Measurements from ENCODE around the gene KRTAP17-1. TPM values are rescaled to one million over a fixed set of nuclear protein-coding genes. Genes with fewer than 3 reads are reported as not detected.

KRTAP17-1 gene
- total RNA-seq, 1 donor from 2014 or later: not detected

- no peaks in the 10 kb centered on the region for H3K27me3 ChIP-seq (ENCODE audit: low read depth)
- no peaks in the 10 kb centered on the region for H3K9me3 ChIP-seq
- H3K36me3 ChIP-seq: no peaks in the 10 kb centered on the region
- TF ChIP-seq CTCF (IDR thresholded peaks at IDR 0.05): peak; percentile 60
- no peak overlapping the region for H3K4me3 ChIP-seq
- no peaks in the 10 kb centered on the region for H3K4me1 ChIP-seq
- intact Hi-C loops (cut with DNase I): no loop called here
- no peak for DNase-seq
- ATAC-seq: peak; percentile 43 to 64
- no peak overlapping the region for H3K27ac ChIP-seq
Observed at GRCh38 chr17:41329279-41329948, 13.9 kb upstream of the KRTAP17-1 start.

DNA sequence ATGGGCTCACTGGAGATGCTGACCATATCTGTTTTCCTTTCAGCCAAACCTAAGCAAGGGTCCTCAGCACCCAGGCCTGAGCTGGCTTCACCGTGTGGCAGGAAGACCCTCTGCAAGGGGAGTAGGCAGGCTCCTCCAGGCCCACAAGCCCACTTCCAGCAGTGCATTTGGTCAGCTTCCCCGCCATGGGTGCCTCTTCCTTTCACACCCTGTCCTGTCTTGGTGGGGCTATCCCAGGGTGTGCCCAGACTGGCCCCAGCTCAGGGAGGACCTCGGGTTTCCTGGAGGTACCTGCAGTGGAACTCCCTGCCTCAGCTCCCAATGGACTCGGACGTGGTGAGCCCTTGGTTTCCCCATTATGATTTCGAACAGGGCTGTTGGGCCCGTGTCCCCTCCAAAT is 12.7 kb upstream of the KRTAP17-1 start:
- DNase-seq (no peak), ATAC-seq (no peak)
- intact Hi-C loops (cut with DNase I): no loop called here
- H3K4me3 ChIP-seq: no peak overlapping the region
- TF ChIP-seq CTCF (IDR thresholded peaks at IDR 0.05): no peak
- no peaks in the 10 kb centered on the region for H3K36me3 ChIP-seq
- H3K9me3 ChIP-seq: no peaks in the 10 kb centered on the region
- no peak overlapping the region for H3K27ac ChIP-seq
- H3K27me3 ChIP-seq (ENCODE audit: low read depth): no peaks in the 10 kb centered on the region
- no peaks in the 10 kb centered on the region for H3K4me1 ChIP-seq

GRCh38 chr17:41327411-41328120 is 12.1 kb upstream of the KRTAP17-1 start:
- no peak for TF ChIP-seq CTCF (IDR thresholded peaks at IDR 0.05)

DNA sequence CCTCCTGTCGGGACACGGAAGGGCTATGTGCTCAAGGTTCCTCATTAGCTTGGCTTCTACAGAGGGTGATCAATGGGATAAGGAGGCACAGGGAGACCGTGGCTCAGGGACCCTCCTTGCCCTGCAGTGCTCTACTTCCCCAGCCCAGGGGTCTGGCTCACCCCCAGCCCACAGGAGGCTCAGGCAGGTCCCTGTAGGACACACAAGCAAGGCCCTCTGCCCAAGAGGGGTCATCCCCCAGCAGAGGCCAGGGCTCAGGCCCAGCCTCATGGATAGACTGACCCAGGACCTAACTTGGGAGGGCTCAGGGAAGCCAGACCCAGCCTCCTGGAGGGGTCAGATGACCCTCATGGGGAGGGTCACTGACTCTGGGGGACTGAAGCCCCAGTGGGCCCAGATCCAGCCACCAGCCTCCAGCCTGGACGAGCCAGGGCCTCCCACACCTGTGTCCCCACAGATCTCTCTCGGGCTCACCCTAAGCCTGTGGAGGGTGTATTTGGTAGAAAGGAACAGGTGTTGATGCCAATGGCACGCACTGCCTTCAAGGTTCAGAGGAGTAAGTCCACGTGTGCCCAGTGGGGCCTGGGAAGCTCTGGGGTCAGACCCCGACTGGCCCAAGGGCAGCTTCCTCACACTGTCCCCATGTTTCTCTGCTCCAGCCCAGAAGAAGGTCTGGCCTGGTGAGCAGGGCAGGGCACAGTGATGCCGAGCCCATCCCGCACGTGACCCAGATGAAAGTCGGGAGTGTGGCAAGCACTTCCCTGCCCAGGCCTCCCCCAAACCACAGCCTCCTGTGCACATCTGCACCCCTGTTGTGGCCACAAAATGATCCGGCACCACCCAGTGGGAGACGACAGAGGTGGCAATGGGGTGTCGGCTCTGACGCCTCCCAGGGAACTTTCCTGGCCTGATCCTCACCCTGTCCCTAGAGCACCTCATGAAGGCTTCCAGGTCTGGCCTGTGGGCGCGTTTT is 10.9 kb upstream of the KRTAP17-1 start:
- H3K27me3 ChIP-seq (ENCODE audit: low read depth): no peaks in the 10 kb centered on the region
- H3K27ac ChIP-seq: no peak overlapping the region
- intact Hi-C loops (cut with DNase I): no loop called here
- H3K36me3 ChIP-seq: no peaks in the 10 kb centered on the region
- no peaks in the 10 kb centered on the region for H3K9me3 ChIP-seq
- H3K4me1 ChIP-seq: no peaks in the 10 kb centered on the region
- H3K4me3 ChIP-seq: no peak overlapping the region
- DNase-seq: no peak
- TF ChIP-seq CTCF (IDR thresholded peaks at IDR 0.05): no peak
- ATAC-seq: no peak

More at GRCh38 chr17:41327411-41328120, 12.1 kb upstream of the KRTAP17-1 start:
- no peaks in the 10 kb centered on the region for H3K4me1 ChIP-seq
- no peak overlapping the region for H3K27ac ChIP-seq
- no peaks in the 10 kb centered on the region for H3K36me3 ChIP-seq
- no peaks in the 10 kb centered on the region for H3K27me3 ChIP-seq (ENCODE audit: low read depth)
- no peaks in the 10 kb centered on the region for H3K9me3 ChIP-seq
- ATAC-seq (no peak), DNase-seq (no peak)
- intact Hi-C loops (cut with DNase I): no loop called here
- H3K4me3 ChIP-seq: no peak overlapping the region

- H3K27me3 ChIP-seq (ENCODE audit: low read depth): no peaks in the 10 kb centered on the region
- TF ChIP-seq CTCF (IDR thresholded peaks at IDR 0.05): no peak
- H3K4me3 ChIP-seq: no peak overlapping the region
- no peak for DNase-seq
- H3K36me3 ChIP-seq: no peaks in the 10 kb centered on the region
- H3K27ac ChIP-seq: no peak overlapping the region
- intact Hi-C loops (cut with DNase I): no loop called here
- no peaks in the 10 kb centered on the region for H3K4me1 ChIP-seq
- H3K9me3 ChIP-seq: peaks cover under 1% of the 10 kb centered on the region
- no peak for ATAC-seq
Observed at GRCh38 chr17:41325611-41326010, 10.1 kb upstream of the KRTAP17-1 start.
